HEK293 (cell line): ENCODE results near the gene IGF2R.

Experiments
- CTCF ChIA-PET: fragments of 350-600 bp; formaldehyde crosslinking; extraction: SDS; loops from one replicate; lab custom pipeline; 2021; ENCODE audit warnings: antibody characterized with exemption; lab: Yijun Ruan, JAX
- POLR2A ChIA-PET: fragments of 300-600 bp; formaldehyde crosslinking; extraction: SDS; loops from one replicate; lab custom pipeline; 2020; ENCODE audit warnings: antibody characterized with exemption, inconsistent platforms; lab: Yijun Ruan, JAX
- H3K27ac ChIP-seq: fragments of 200-500 bp; sonication (Bioruptor generic); 2 replicates; pipeline ENCODE4 v1.5.1; 2014; ENCODE audit warnings: low read depth, low read length, control low read depth, inconsistent platforms; ENCODE audit errors: extremely low read depth
- H3K36me3 ChIP-seq, 2 experiments: fragments of 200-500 bp in 1 of 2; sonication (Bioruptor generic) in 1 of 2; 1 replicate in 1 of 2; 2 replicates in 1 of 2; pipeline ENCODE4 v1.5.1; 2014 to 2017; ENCODE audit warnings: inconsistent platforms in 2 of 2, low read length in 2 of 2; ENCODE audit not compliant: control insufficient read depth in 2 of 2, insufficient read depth in 1 of 2
- H3K4me1 ChIP-seq: fragments of 200-500 bp; sonication (Bioruptor generic); 2 replicates; pipeline ENCODE4 v1.5.1; 2014; ENCODE audit warnings: mild to moderate bottlenecking, low read length, inconsistent platforms; ENCODE audit not compliant: control insufficient read depth, insufficient read depth
- H3K4me3 ChIP-seq: 2 replicates; pipeline ENCODE4 v1.5.1; 2011; ENCODE audit warnings: low read depth, mild to moderate bottlenecking, control low read depth, low read length, moderate library complexity
- H3K9me3 ChIP-seq: fragments of 200-500 bp; sonication (Bioruptor generic); 2 replicates; pipeline ENCODE4 v1.5.1; 2014; ENCODE audit warnings: low read depth, low read length, inconsistent platforms; ENCODE audit not compliant: control insufficient read depth, insufficient read depth
- GLI2 ChIP-seq: fragments of 450-650 bp; formaldehyde crosslinking; IDR thresholded peaks from 2 replicates; pipeline ENCODE4; 2017; ENCODE audit warnings: missing biosample characterization, missing genetic modification characterization, low read depth, borderline replicate concordance
- IKZF3 ChIP-seq: fragments of 450-650 bp; IDR thresholded peaks from 2 replicates; pipeline ENCODE4 v1.5.0; 2018; ENCODE audit warnings: missing biosample characterization, mild to moderate bottlenecking, missing genetic modification characterization, moderate library complexity
- OSR2 ChIP-seq: fragments of 450-650 bp; formaldehyde crosslinking; IDR thresholded peaks from 2 replicates; pipeline ENCODE4 v1.5.1; 2016; ENCODE audit warnings: missing biosample characterization, missing genetic modification characterization
- RBAK ChIP-seq: fragments of 450-650 bp; formaldehyde crosslinking; IDR thresholded peaks from 2 replicates; pipeline ENCODE4 v1.5.1; 2016; ENCODE audit warnings: missing biosample characterization, missing genetic modification characterization
- SP2 ChIP-seq: fragments of 450-650 bp; formaldehyde crosslinking; IDR thresholded peaks from 2 replicates; pipeline ENCODE4 v1.5.1; 2016; ENCODE audit warnings: missing biosample characterization, missing genetic modification characterization
- TSHZ1 ChIP-seq: fragments of 450-650 bp; formaldehyde crosslinking; IDR thresholded peaks from 2 replicates; pipeline ENCODE4 v1.5.1; 2016; ENCODE audit warnings: missing biosample characterization, missing genetic modification characterization, borderline replicate concordance
- ZEB2 ChIP-seq: fragments of 450-650 bp; formaldehyde crosslinking; IDR thresholded peaks from 2 replicates; pipeline ENCODE4 v1.5.1; 2016; ENCODE audit warnings: missing biosample characterization, missing genetic modification characterization
- ZNF146 ChIP-seq: fragments of 450-650 bp; formaldehyde crosslinking; IDR thresholded peaks from 2 replicates; pipeline ENCODE4 v1.5.1; 2016; ENCODE audit warnings: missing biosample characterization, missing genetic modification characterization
- ZNF157 ChIP-seq: fragments of 450-650 bp; formaldehyde crosslinking; IDR thresholded peaks from 2 replicates; pipeline ENCODE4 v1.5.1; 2016; ENCODE audit warnings: missing biosample characterization, missing genetic modification characterization
- ZNF175 ChIP-seq: fragments of 450-650 bp; formaldehyde crosslinking; IDR thresholded peaks from 2 replicates; pipeline ENCODE4 v1.5.1; 2016; ENCODE audit warnings: missing biosample characterization, missing genetic modification characterization
- ZNF18 ChIP-seq: fragments of 450-650 bp; formaldehyde crosslinking; IDR thresholded peaks from 2 replicates; pipeline ENCODE4 v1.5.1; 2016; ENCODE audit warnings: missing biosample characterization, missing genetic modification characterization
- ZNF302 ChIP-seq: fragments of 450-650 bp; formaldehyde crosslinking; IDR thresholded peaks from 2 replicates; pipeline ENCODE4 v1.5.1; 2016; ENCODE audit warnings: missing biosample characterization, missing genetic modification characterization, low read depth
- ZNF341 ChIP-seq: fragments of 450-650 bp; formaldehyde crosslinking; IDR thresholded peaks from 2 replicates; pipeline ENCODE4; 2016; ENCODE audit warnings: low read depth, missing biosample characterization, missing genetic modification characterization
- ZNF473 ChIP-seq: fragments of 450-650 bp; formaldehyde crosslinking; IDR thresholded peaks from 2 replicates; pipeline ENCODE4 v1.5.1; 2017; ENCODE audit warnings: missing biosample characterization, missing genetic modification characterization
- ZNF518A ChIP-seq: fragments of 450-650 bp; formaldehyde crosslinking; conservative IDR thresholded peaks from 2 replicates; pipeline ENCODE4 v1.5.1; 2016; ENCODE audit warnings: low read depth, missing biosample characterization, missing genetic modification characterization
- ZNF561 ChIP-seq: fragments of 450-650 bp; IDR thresholded peaks from 2 replicates; pipeline ENCODE4 v1.5.1; 2018; ENCODE audit warnings: missing biosample characterization, missing genetic modification characterization, borderline replicate concordance
- ZNF629 ChIP-seq: fragments of 450-650 bp; formaldehyde crosslinking; IDR thresholded peaks from 2 replicates; pipeline ENCODE4 v1.5.1; 2017; ENCODE audit warnings: missing biosample characterization, missing genetic modification characterization
- ZNF645 ChIP-seq: fragments of 450-650 bp; formaldehyde crosslinking; IDR thresholded peaks from 2 replicates; pipeline ENCODE4; 2016; ENCODE audit warnings: missing biosample characterization, missing genetic modification characterization
- ZNF664 ChIP-seq: fragments of 450-650 bp; formaldehyde crosslinking; IDR thresholded peaks from 2 replicates; pipeline ENCODE4 v1.5.1; 2016; ENCODE audit warnings: missing biosample characterization, missing genetic modification characterization
- ZNF791 ChIP-seq: fragments of 450-650 bp; formaldehyde crosslinking; IDR thresholded peaks from 2 replicates; pipeline ENCODE4 v1.5.1; 2016; ENCODE audit warnings: missing biosample characterization, missing genetic modification characterization
- ZSCAN23 ChIP-seq: fragments of 450-650 bp; formaldehyde crosslinking; IDR thresholded peaks from 2 replicates; pipeline ENCODE4 v1.5.1; 2016; ENCODE audit warnings: missing biosample characterization, missing genetic modification characterization
- TF ChIP-seq, protein P1 (sequence below): IDR thresholded peaks from 2 replicates; pipeline ENCODE4 v1.6.1; 2011; ENCODE audit warnings: mild to moderate bottlenecking, low read depth, low read length, borderline replicate concordance

IGF2R gene

DNA sequence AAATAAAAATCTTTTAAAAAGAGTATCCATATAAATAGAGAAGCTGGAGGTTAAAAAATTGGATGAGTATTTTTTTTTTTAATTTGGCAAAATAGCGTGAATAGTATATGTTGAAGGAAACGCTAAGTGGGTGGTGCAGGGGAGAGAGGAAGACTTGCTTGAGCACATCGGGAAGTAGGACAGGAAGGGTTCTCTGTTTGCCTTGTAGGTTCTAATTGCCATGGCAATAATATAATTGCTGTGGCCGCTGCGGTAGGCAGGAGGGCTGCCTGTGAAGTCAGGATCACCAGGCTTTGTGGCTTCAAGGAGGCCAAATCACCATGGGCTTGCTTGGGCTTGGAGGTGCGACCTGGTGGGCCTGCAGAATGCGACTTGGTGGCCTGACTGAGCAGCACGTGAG, 35.1 kb downstream of the IGF2R start:
- Histone ChIP-seq H3K4me1 (no peaks in the 10 kb centered on the region), H3K36me3 (peaks cover 0 to 38% of the 10 kb centered on the region in 2 experiments; a peak in 1 of 3 replicates), H3K9me3 (no peaks in the 10 kb centered on the region), H3K4me3 (no peak overlapping the region), H3K27ac (no peak overlapping the region)
- ChIA-PET CTCF (no interaction called here), POLR2A (no interaction called here)
- TF ChIP-seq ZNF473 (tag by site-specific recombination) (no peak), ZNF341 (tag by site-specific recombination) (no peak), RBAK (tag by site-specific recombination) (no peak), ZNF146 (no peak), ZSCAN23 (tag by site-specific recombination) (no peak), ZNF18 (tag by site-specific recombination) (no peak), ZNF664 (tag by site-specific recombination) (no peak), ZEB2 (tag by site-specific recombination) (no peak), ZNF157 (no peak), OSR2 (tag by site-specific recombination) (no peak), IKZF3 (tag by site-specific recombination) (no peak), ZNF645 (no peak), ZNF629 (tag by site-specific recombination) (no peak), ZNF561 (tag by site-specific recombination) (no peak), ZNF791 (tag by site-specific recombination) (no peak)

DNA sequence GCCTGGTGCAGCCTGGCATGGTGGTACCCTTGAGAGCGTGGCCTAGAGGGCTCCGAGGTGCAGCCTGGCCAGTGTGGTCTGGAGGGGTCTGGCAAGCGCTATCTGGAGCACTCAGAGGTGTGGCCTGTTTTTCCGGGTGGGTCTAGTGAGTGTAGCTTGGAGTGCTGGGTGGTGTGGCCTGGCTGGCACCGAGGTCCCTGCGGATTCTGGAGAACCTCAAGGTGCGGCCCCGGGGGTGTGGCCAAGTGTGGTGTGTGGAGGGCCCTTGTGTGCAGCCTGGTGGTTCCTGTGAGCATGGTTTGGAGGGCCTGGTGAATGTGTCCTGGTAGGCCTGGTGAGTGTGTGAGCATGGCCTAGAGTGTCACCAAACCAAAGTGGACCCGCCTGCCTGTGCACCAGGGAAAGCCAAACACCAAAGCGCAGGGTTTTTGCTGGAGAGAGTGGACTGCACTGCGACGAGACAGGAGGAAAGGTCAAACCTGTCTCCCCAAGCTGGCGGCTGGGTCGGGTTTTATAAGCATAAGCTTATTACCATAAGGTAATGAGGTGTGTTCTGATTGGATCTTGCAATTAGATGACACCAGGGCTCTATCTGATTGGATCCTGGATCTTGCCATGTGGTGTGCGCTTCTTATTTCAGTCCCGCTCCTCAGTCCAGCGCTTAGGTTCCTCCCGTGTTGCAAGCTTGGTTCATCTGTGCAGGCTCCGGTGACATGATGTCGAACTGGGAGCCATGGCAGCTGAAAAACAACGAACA, 35.7 kb downstream of the IGF2R start:
- H3K27ac ChIP-seq = no peak overlapping the region
- H3K4me3 ChIP-seq = no peak overlapping the region
- no peaks in the 10 kb centered on the region for H3K9me3 ChIP-seq
- peaks cover 0 to 35% of the 10 kb centered on the region in 2 experiments; a peak in 1 of 3 replicates for H3K36me3 ChIP-seq
- no peaks in the 10 kb centered on the region for H3K4me1 ChIP-seq
- CTCF ChIA-PET = no interaction called here
- POLR2A ChIA-PET = no interaction called here
- no peak for TF ChIP-seq GLI2 (tag by site-specific recombination)
- TF ChIP-seq SP2 (tag by site-specific recombination) = no peak
- no peak for TF ChIP-seq TSHZ1 (tag by site-specific recombination)
- TF ChIP-seq ZNF302 = no peak
- TF ChIP-seq, protein P1, sequence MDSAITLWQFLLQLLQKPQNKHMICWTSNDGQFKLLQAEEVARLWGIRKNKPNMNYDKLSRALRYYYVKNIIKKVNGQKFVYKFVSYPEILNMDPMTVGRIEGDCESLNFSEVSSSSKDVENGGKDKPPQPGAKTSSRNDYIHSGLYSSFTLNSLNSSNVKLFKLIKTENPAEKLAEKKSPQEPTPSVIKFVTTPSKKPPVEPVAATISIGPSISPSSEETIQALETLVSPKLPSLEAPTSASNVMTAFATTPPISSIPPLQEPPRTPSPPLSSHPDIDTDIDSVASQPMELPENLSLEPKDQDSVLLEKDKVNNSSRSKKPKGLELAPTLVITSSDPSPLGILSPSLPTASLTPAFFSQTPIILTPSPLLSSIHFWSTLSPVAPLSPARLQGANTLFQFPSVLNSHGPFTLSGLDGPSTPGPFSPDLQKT = no peak
- TF ChIP-seq ZNF175 (tag by site-specific recombination) = no peak
- TF ChIP-seq ZNF518A = no peak
